Effector memory CD8-positive, alpha-beta T cell (primary cell): ENCODE results near the gene ERFL.

Source experiments
- ATAC-seq: fragments of 150-1000 bp; cut with Tn5 transposase; replicated peaks from 2 replicates; pipeline ENCODE4 v1.10.0; 2021; ENCODE audit warnings: mild to moderate bottlenecking, moderate library complexity
- DNase-seq, 3 experiments: peaks; one replicate each; pipeline ENCODE4 v3.0.0; 2021
- H3K27ac Mint-ChIP-seq, 2 donors: one replicate each; pipeline ENCODE4 v1.8.0; 2022; ENCODE audit warnings: mild to moderate bottlenecking in 2 of 2, mixed read lengths in 2 of 2, moderate library complexity in 2 of 2
- H3K27me3 Mint-ChIP-seq, 2 donors: one replicate each; pipeline ENCODE4 v1.8.0; 2022; ENCODE audit warnings: mixed read lengths in 2 of 2
- H3K36me3 Mint-ChIP-seq: one replicate; pipeline ENCODE4 v1.8.0; 2022; ENCODE audit warnings: mild to moderate bottlenecking, moderate library complexity, mixed read lengths; ENCODE audit not compliant: insufficient read depth
- H3K4me1 Mint-ChIP-seq, 2 donors: one replicate each; pipeline ENCODE4 v1.8.0; 2022; ENCODE audit warnings: low read depth in 2 of 2, mixed read lengths in 2 of 2
- H3K4me3 Mint-ChIP-seq, 2 donors: one replicate each; pipeline ENCODE4 v1.8.0; 2022; ENCODE audit warnings: mild to moderate bottlenecking in 2 of 2, mixed read lengths in 2 of 2, moderate library complexity in 2 of 2
- H3K9me3 Mint-ChIP-seq, 2 donors: one replicate each; pipeline ENCODE4 v1.8.0; 2022; ENCODE audit warnings: mixed read lengths in 2 of 2

Gene ERFL

GRCh38 chr19:41937525-41938468 lies 9.5 kb upstream of the ERFL start:
- ATAC-seq (no peak), DNase-seq (no peak)
- Mint-ChIP-seq H3K4me3 (no peak overlapping the region), H3K36me3 (peaks cover 13% of the 10 kb centered on the region), H3K27me3 (peaks cover 31 to 62% of the 10 kb centered on the region in 2 donors), H3K27ac (peak overlapping the region; percentile 77 to 93), H3K4me1 (peaks cover 39 to 52% of the 10 kb centered on the region in 2 donors), H3K9me3 (no peaks in the 10 kb centered on the region)

DNA sequence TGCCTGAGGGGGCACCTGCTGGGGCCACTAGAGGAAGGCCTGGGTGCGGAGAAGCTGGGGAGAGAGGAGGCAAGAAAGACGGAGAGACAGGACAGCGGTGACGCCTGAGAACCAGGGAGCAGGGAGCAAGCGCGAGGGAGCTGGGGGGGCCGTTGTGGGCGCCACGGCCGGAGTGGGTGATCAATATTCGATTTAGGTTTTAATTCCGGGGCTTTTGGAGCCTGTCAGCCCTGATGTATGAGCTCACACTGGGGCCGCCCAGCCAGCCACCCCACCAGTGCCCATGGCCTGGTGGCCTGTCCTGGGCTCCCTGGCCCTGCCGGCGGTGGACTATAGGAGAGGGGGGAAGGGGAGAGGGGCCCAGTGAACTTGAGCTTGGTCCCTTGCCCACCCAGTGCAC lies 8.7 kb upstream of the ERFL start:
- ATAC-seq (no peak), DNase-seq (no peak)
- Mint-ChIP-seq H3K27me3 (peaks cover 31 to 55% of the 10 kb centered on the region in 2 donors), H3K4me1 (peaks cover 42 to 49% of the 10 kb centered on the region in 2 donors), H3K36me3 (peaks cover 13% of the 10 kb centered on the region), H3K9me3 (no peaks in the 10 kb centered on the region), H3K27ac (peak overlapping the region; percentile 90 to 93), H3K4me3 (peak overlapping the region; percentile 15 to 48)

GRCh38 chr19:41936416-41936850 lies 8.2 kb upstream of the ERFL start:
- ATAC-seq = peak; percentile 84
- Mint-ChIP-seq H3K4me3 (peak overlapping the region; percentile 15 to 48), H3K4me1 (peaks cover 38 to 45% of the 10 kb centered on the region in 2 donors), H3K27me3 (peaks cover 27 to 50% of the 10 kb centered on the region in 2 donors), H3K9me3 (no peaks in the 10 kb centered on the region), H3K36me3 (peaks cover 10% of the 10 kb centered on the region), H3K27ac (peak overlapping the region; percentile 90 to 93)
- DNase-seq = peak; percentile 61 to 67 (median 66)

DNA sequence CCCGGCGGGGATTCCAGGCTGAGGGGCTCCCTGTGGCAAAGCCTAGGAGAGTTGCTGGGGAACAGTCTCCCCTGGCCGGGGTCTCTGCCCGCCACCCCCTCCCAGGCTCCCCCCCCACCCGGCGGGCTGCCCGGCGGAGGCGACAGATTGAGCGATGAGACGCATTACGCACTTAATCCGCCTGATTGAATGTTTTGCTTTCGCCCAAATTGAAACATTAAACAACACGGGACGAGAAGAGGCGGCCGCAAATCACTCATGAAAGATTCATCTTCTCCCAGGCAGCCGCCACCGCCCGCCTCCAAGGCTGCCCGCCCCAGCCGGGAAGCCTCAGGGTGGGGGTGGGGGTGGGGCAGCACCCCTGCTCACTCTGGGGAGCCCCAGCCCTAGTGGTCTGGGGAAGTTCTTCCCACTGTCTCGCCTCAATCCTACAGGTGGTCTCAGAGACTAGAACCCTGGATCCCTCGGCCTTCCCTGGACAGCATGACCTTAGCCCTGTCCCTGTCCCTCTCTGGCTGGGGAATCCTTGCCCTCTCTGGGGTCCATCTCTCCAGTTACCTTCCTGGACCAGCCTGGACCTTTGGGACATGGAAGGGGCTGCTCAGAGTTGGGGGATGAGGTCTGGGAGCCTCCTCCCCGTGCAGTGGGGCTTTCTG lies 7.6 kb upstream of the ERFL start:
- ATAC-seq = no peak
- DNase-seq = no peak
- Mint-ChIP-seq H3K4me3 (peak overlapping the region; percentile 15 to 48), H3K4me1 (peaks cover 34 to 44% of the 10 kb centered on the region in 2 donors), H3K36me3 (peaks cover 10% of the 10 kb centered on the region), H3K9me3 (no peaks in the 10 kb centered on the region), H3K27ac (peak overlapping the region; percentile 90 to 93), H3K27me3 (peaks cover 23 to 44% of the 10 kb centered on the region in 2 donors)

GRCh38 chr19:41934849-41935374 lies 6.7 kb upstream of the ERFL start:
- peak; percentile 50 for ATAC-seq
- peak overlapping the region; percentile 80 to 91 for H3K27ac Mint-ChIP-seq
- H3K36me3 Mint-ChIP-seq = peaks cover 12% of the 10 kb centered on the region
- peak overlapping the region in 1 of 2 donors; percentile 27 for H3K4me3 Mint-ChIP-seq
- H3K9me3 Mint-ChIP-seq = no peaks in the 10 kb centered on the region
- H3K4me1 Mint-ChIP-seq = peaks cover 38 to 47% of the 10 kb centered on the region in 2 donors
- peaks cover 18 to 36% of the 10 kb centered on the region in 2 donors for H3K27me3 Mint-ChIP-seq
- peak; percentile 77 to 80 (median 77) for DNase-seq

DNA sequence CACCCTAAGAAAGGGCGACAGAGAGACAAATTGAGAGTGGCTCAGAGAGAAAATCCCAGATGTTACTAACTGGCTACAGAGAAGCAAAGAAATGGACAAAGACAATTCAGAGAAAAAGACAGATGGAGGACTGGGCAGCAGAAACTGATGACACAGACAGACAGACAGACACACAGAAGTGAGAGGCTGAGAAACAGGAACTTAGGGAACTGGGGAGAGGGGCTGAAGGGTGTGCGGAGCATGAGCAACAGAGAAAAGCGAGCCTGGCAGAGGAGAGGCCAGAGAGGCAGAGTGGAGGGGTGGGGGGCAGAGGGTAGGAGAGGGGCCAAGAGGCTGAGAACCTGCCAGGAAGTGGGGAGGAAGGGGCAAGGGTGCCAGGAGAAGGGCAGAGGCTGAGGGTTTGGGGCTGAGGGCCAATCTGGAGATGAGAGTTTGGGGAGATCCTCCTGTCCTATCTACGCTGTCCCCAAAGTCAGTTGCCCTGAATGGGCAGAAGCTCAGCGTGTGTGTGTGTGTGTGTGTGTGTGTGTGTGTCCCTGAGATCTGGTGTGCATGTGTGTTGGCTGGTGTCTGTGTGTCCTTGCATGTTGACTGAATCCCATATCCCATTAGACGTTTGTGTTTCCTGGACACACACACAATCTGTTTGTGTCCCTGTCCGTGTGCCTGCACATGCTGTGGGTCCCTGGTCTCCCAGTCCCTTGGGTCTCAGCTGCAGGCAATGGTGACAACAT lies 5.6 kb upstream of the ERFL start:
- peak overlapping the region in 1 of 2 donors; percentile 13 for H3K4me3 Mint-ChIP-seq
- DNase-seq (no peak), ATAC-seq (no peak)
- peaks cover 16% of the 10 kb centered on the region for H3K36me3 Mint-ChIP-seq
- H3K27me3 Mint-ChIP-seq = peaks cover 18 to 47% of the 10 kb centered on the region in 2 donors
- H3K27ac Mint-ChIP-seq = peak overlapping the region; percentile 80 to 91
- no peaks in the 10 kb centered on the region for H3K9me3 Mint-ChIP-seq
- peaks cover 46 to 57% of the 10 kb centered on the region in 2 donors for H3K4me1 Mint-ChIP-seq

DNA sequence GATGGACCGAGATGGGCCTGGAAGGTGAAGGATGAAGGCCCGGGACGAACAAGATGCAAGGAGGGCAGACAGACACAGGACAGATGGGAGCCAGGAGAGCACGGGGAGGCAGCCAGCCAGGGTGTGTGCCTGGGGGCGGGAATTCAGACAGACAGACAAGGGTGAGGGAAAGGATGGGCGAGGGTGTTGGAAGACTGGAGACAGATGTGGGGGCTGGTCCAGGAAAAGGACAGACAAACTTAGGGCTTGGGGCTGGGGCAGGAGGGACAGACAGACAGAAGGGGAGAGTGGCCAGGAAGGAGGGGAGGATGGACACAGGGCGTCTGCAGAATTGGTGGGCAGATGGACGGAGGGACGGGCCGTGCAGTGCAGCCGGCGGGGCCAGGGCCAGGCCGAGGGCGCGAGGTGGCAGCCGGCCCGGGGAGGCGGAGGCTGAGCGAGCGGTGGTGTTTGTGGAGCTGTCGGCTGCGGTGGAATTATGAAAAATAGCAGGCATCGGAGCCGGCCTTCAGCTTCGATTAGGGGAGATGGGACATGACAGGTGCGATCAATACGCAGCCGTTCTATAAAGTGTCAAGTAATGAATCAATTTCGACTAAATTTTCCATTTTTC lies 4.6 kb upstream of the ERFL start:
- H3K36me3 Mint-ChIP-seq = peaks cover 16% of the 10 kb centered on the region
- H3K4me3 Mint-ChIP-seq = no peak overlapping the region
- peaks cover 48 to 58% of the 10 kb centered on the region in 2 donors for H3K4me1 Mint-ChIP-seq
- H3K27ac Mint-ChIP-seq = peak overlapping the region; percentile 38 to 80
- no peaks in the 10 kb centered on the region for H3K9me3 Mint-ChIP-seq
- DNase-seq (no peak), ATAC-seq (no peak)
- peaks cover 18 to 49% of the 10 kb centered on the region in 2 donors for H3K27me3 Mint-ChIP-seq

GRCh38 chr19:41932259-41932719 lies 4.0 kb upstream of the ERFL start:
- ATAC-seq = no peak
- Mint-ChIP-seq H3K4me1 (peaks cover 45 to 54% of the 10 kb centered on the region in 2 donors), H3K27me3 (peaks cover 18 to 43% of the 10 kb centered on the region in 2 donors), H3K9me3 (no peaks in the 10 kb centered on the region), H3K4me3 (no peak overlapping the region), H3K27ac (peak overlapping the region; percentile 38 to 73), H3K36me3 (peaks cover 16% of the 10 kb centered on the region)
- DNase-seq = no peak

GRCh38 chr19:41930926-41931592 lies 2.8 kb upstream of the ERFL start:
- ATAC-seq (no peak), DNase-seq (no peak)
- H3K36me3 Mint-ChIP-seq = peaks cover 9% of the 10 kb centered on the region
- H3K4me1 Mint-ChIP-seq = peaks cover 36 to 45% of the 10 kb centered on the region in 2 donors
- H3K27me3 Mint-ChIP-seq = peaks cover 10 to 31% of the 10 kb centered on the region in 2 donors
- H3K4me3 Mint-ChIP-seq = no peak overlapping the region
- no peaks in the 10 kb centered on the region for H3K9me3 Mint-ChIP-seq
- no peak overlapping the region for H3K27ac Mint-ChIP-seq

- H3K4me3 Mint-ChIP-seq = no peak overlapping the region
- H3K27ac Mint-ChIP-seq = peak overlapping the region in 1 of 2 donors; percentile 72
- peaks cover 34 to 42% of the 10 kb centered on the region in 2 donors for H3K4me1 Mint-ChIP-seq
- H3K9me3 Mint-ChIP-seq = no peaks in the 10 kb centered on the region
- no peak for DNase-seq
- peaks cover 9% of the 10 kb centered on the region for H3K36me3 Mint-ChIP-seq
- peaks cover 7 to 24% of the 10 kb centered on the region in 2 donors for H3K27me3 Mint-ChIP-seq
- no peak for ATAC-seq
These were observed 2.1 kb upstream of the ERFL start for GRCh38 chr19:41930322-41930722.

DNA sequence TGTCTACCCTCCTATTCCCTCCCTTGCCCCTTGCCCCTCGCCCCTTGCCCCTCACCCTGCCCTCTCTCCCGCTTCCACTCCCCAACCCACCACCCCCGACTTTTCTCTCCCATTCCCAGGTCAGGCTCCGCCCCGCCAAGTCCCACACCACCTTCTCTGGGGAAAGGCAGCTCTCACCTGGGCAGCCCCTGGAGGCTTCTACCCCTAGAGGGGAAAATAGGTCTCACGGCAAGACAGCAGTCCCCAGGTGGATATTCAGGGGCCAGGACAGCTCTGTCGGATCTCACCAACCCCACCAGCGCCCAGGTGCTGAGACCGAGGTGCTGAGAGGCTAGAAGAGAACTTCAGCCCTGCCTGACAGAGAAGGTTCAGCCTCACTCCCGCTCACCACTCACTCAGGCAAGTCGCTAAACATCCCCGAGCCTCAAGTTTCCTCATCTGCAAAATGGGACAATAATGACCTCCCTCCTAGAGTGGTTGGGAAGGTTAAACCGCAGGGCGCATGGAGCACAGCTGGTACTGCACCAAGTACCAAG lies 1.4 kb upstream of the ERFL start:
- H3K36me3 Mint-ChIP-seq = peaks cover 6% of the 10 kb centered on the region
- peaks cover 0 to 16% of the 10 kb centered on the region in 2 donors for H3K27me3 Mint-ChIP-seq
- H3K4me1 Mint-ChIP-seq = peaks cover 27 to 35% of the 10 kb centered on the region in 2 donors
- ATAC-seq = no peak
- H3K27ac Mint-ChIP-seq = peak overlapping the region; percentile 72 to 78
- no peak overlapping the region for H3K4me3 Mint-ChIP-seq
- H3K9me3 Mint-ChIP-seq = no peaks in the 10 kb centered on the region
- DNase-seq = no peak
